ENCODE measurements around the gene NCAM1. TPM values are rescaled to one million over a fixed set of nuclear protein-coding genes. Genes with fewer than 3 reads are reported as not detected.

NCAM1 gene
- total and polyA plus RNA-seq, 2 donors (not counting 1 experiment from before 2014, with no cell fraction given), result 0.17 to 2.6 TPM

GRCh38 chr11:113018913-113019312, 57.7 kb downstream of the NCAM1 start:
- H3K36me3 ChIP-seq (ENCODE audit: control insufficient read depth, insufficient read depth, low read length), result no peaks in the 10 kb centered on the region
- no peak overlapping the region for H2AFZ ChIP-seq (ENCODE audit: low read length)
- no peak overlapping the region for H3K27ac ChIP-seq (ENCODE audit: insufficient read depth, low read length)
- H3K27me3 ChIP-seq (ENCODE audit: control insufficient read depth, insufficient read depth, low read length), result no peaks in the 10 kb centered on the region
- H3K9ac ChIP-seq (ENCODE audit: insufficient read depth, low read length), result no peak overlapping the region
- no peak overlapping the region for H3K4me3 ChIP-seq (replicated peaks in 1 of 4; ENCODE audit: control extremely low read depth in 1 of 4, insufficient read depth in 1 of 4, low read depth in 3 of 4, low read length in 4 of 4)
- H3K9me3 ChIP-seq (ENCODE audit: control insufficient read depth, insufficient read depth, low read depth, low read length), result no peaks in the 10 kb centered on the region
- no peak for DNase-seq (ENCODE audit: low read depth in 2 of 2)
- no peak overlapping the region for H3K4me2 ChIP-seq (ENCODE audit: extremely low read depth, insufficient read depth, low read length)
- no peaks in the 10 kb centered on the region for H4K20me1 ChIP-seq (ENCODE audit: control insufficient read depth, extremely low read depth, insufficient read depth, low read length)
- H3K79me2 ChIP-seq (ENCODE audit: control insufficient read depth, insufficient read depth, low read length), result no peaks in the 10 kb centered on the region
- H3K4me1 ChIP-seq (ENCODE audit: control insufficient read depth, extremely low read depth, insufficient read depth, low read length), result no peaks in the 10 kb centered on the region
- no peak for TF ChIP-seq CTCF (conservative IDR thresholded peaks at IDR 0.05 in 1 of 2, IDR thresholded peaks at IDR 0.05 in 1 of 2; ENCODE audit: low read depth in 1 of 2, low read length in 2 of 2)
- TF ChIP-seq EZH2 (IDR thresholded peaks at IDR 0.05; ENCODE audit: low read length, missing control alignments), result no peak

GRCh38 chr11:113019711-113020110, 58.5 kb downstream of the NCAM1 start:
- Histone ChIP-seq H3K36me3 (ENCODE audit: control insufficient read depth, insufficient read depth, low read length) (no peaks in the 10 kb centered on the region), H3K27ac (ENCODE audit: insufficient read depth, low read length) (no peak overlapping the region), H3K4me1 (ENCODE audit: control insufficient read depth, extremely low read depth, insufficient read depth, low read length) (no peaks in the 10 kb centered on the region), H3K4me2 (ENCODE audit: extremely low read depth, insufficient read depth, low read length) (no peak overlapping the region), H3K79me2 (ENCODE audit: control insufficient read depth, insufficient read depth, low read length) (no peaks in the 10 kb centered on the region), H3K4me3 (replicated peaks in 1 of 4; ENCODE audit: control extremely low read depth in 1 of 4, insufficient read depth in 1 of 4, low read depth in 3 of 4, low read length in 4 of 4) (no peak overlapping the region), H4K20me1 (ENCODE audit: control insufficient read depth, extremely low read depth, insufficient read depth, low read length) (no peaks in the 10 kb centered on the region), H2AFZ (ENCODE audit: low read length) (no peak overlapping the region), H3K9ac (ENCODE audit: insufficient read depth, low read length) (no peak overlapping the region), H3K9me3 (ENCODE audit: control insufficient read depth, insufficient read depth, low read depth, low read length) (no peaks in the 10 kb centered on the region), H3K27me3 (ENCODE audit: control insufficient read depth, insufficient read depth, low read length) (no peaks in the 10 kb centered on the region)
- TF ChIP-seq CTCF (conservative IDR thresholded peaks at IDR 0.05 in 1 of 2, IDR thresholded peaks at IDR 0.05 in 1 of 2; ENCODE audit: low read depth in 1 of 2, low read length in 2 of 2) (no peak), EZH2 (IDR thresholded peaks at IDR 0.05; ENCODE audit: low read length, missing control alignments) (no peak)
- DNase-seq (ENCODE audit: low read depth in 2 of 2), result no peak

- no peaks in the 10 kb centered on the region for H3K4me1 ChIP-seq (ENCODE audit: control insufficient read depth, extremely low read depth, insufficient read depth, low read length)
- H3K79me2 ChIP-seq (ENCODE audit: control insufficient read depth, insufficient read depth, low read length), result no peaks in the 10 kb centered on the region
- no peaks in the 10 kb centered on the region for H3K36me3 ChIP-seq (ENCODE audit: control insufficient read depth, insufficient read depth, low read length)
- no peak overlapping the region for H3K9ac ChIP-seq (ENCODE audit: insufficient read depth, low read length)
- no peaks in the 10 kb centered on the region for H4K20me1 ChIP-seq (ENCODE audit: control insufficient read depth, extremely low read depth, insufficient read depth, low read length)
- H3K27me3 ChIP-seq (ENCODE audit: control insufficient read depth, insufficient read depth, low read length), result no peaks in the 10 kb centered on the region
- no peak overlapping the region for H3K27ac ChIP-seq (ENCODE audit: insufficient read depth, low read length)
- TF ChIP-seq EZH2 (IDR thresholded peaks at IDR 0.05; ENCODE audit: low read length, missing control alignments), result no peak
- TF ChIP-seq CTCF (conservative IDR thresholded peaks at IDR 0.05 in 1 of 2, IDR thresholded peaks at IDR 0.05 in 1 of 2; ENCODE audit: low read depth in 1 of 2, low read length in 2 of 2), result no peak
- H3K4me3 ChIP-seq (replicated peaks in 1 of 4; ENCODE audit: control extremely low read depth in 1 of 4, insufficient read depth in 1 of 4, low read depth in 3 of 4, low read length in 4 of 4), result no peak overlapping the region
- no peaks in the 10 kb centered on the region for H3K9me3 ChIP-seq (ENCODE audit: control insufficient read depth, insufficient read depth, low read depth, low read length)
- DNase-seq (ENCODE audit: low read depth in 2 of 2), result no peak
- H3K4me2 ChIP-seq (ENCODE audit: extremely low read depth, insufficient read depth, low read length), result no peak overlapping the region
- no peak overlapping the region for H2AFZ ChIP-seq (ENCODE audit: low read length)
These were observed 59.9 kb downstream of the NCAM1 start for GRCh38 chr11:113021111-113021510.

Data from fibroblast of lung (primary cell).